ENCODE measurements around the gene ARHGEF28. TPM values are rescaled to one million over a fixed set of nuclear protein-coding genes. Genes with fewer than 3 reads are reported as not detected.
A peak's percentile ranks its signal among the peaks of the same experiment; 100 is the strongest.

The ARHGEF28 gene
- total RNA-seq, 1 donor from 2014 or later: 14.4 TPM

- ATAC-seq (no peak), DNase-seq (ENCODE audit: low spot score) (no peak)
Measured at GRCh38 chr5:73981704-73982103, 355.7 kb downstream of the ARHGEF28 start.

DNA sequence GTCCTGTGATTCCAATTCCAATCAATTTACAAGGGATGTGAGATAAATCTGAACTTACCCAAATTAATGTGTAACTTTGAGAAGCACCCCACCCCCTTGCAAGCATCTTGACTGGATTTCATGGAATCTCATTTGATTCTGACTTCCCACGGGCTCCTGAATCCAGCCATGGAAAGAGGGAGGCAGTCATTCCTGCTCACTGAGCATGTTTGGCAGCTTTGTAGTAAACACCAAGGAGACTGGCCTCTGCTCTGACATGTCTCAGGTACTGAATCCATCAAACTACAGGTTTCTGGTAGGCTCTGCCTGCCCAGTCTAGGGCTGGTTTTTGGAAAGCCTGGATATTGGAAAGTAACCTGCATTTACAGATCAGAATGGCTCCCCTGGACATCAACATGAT is 357.6 kb downstream of the ARHGEF28 start:
- DNase-seq (ENCODE audit: low spot score) (no peak), ATAC-seq (no peak)

DNA sequence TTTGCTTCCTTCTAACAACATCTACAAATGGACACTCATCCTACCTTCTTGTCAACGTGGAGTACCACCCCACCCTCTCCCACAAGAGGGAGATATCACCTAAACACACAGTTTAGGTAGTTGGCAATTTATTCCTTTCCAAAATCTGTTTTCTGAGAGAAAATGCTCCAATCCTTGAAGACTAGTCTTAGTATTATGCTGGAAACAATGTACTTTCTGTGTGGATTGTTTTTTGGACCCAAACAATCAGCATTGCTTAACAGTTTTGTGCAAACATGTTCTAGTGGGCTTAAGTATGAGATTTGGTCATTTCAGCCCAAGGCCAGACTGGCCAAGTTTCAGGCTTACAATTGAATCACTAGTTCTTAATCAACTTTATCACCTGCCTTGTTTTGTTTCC is 359.1 kb downstream of the ARHGEF28 start:
- DNase-seq (ENCODE audit: low spot score) (no peak), ATAC-seq (peak; percentile 78)

- DNase-seq (ENCODE audit: low spot score): no peak
Measured at GRCh38 chr5:73986729-73987128, 360.7 kb downstream of the ARHGEF28 start.

DNA sequence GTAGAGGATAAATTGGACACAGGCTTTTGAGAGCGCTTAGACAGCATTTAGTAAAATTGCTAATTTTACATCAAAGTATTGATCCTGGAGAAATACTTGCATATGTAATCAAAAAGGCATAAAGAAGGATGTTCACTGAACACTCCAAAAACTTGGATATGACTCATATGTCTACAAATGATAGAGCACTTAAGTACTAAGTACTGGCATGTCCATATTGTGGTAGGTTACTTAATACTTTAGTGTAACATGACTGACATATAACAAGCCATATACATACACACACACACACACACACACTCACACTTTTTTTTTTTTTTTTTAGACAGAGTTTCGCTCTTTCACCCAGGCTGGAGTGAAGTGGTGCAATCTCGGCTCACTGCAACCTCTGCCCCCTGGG is 361.9 kb downstream of the ARHGEF28 start:
- ATAC-seq (no peak), DNase-seq (ENCODE audit: low spot score) (no peak)

More at GRCh38 chr5:73986729-73987128, 360.7 kb downstream of the ARHGEF28 start:
- ATAC-seq: no peak

DNA sequence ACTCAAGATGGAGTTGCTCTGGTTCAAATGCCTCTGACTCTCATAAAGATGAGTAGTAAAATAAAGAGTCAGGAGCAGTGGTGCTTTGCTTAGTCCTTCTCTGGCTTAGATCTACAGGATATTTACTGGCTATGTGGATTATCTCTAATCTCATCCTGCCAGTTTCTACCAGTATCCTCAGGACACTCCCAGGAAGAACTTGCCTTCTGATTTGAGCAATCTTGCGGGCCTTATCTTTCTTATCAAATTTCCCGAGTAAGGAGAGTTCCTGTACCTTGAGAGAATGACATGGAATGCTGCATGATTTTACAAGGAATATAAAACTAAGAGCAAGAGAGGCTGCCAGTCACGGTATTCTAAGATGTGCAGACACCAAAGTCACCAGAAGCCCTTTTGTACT is 364.0 kb downstream of the ARHGEF28 start:
- ATAC-seq: no peak
- DNase-seq (ENCODE audit: low spot score): no peak

Other genes with a start within 250 kb of the ARHGEF28 start
- not detected for gene FOXD1, start 177.4 kb upstream of the ARHGEF28 start, total RNA-seq
- 140 TPM for gene BTF3, start 127.8 kb upstream of the ARHGEF28 start, total RNA-seq
- 10.6 TPM for gene ANKRA2, start 60.6 kb upstream of the ARHGEF28 start, total RNA-seq
- 8.6 TPM for gene UTP15, start 60.5 kb upstream of the ARHGEF28 start, total RNA-seq

Data from left lobe of liver (tissue), 2 donors.